ENCODE results near the gene ISM1. TPM values are rescaled to one million over a fixed set of nuclear protein-coding genes. Genes with fewer than 3 reads are reported as not detected.

The ISM1 gene
- total and polyA plus RNA-seq, 2 donors (not counting 3 experiments of a cell fraction or from before 2014, with no cell fraction given) = not detected

DNA sequence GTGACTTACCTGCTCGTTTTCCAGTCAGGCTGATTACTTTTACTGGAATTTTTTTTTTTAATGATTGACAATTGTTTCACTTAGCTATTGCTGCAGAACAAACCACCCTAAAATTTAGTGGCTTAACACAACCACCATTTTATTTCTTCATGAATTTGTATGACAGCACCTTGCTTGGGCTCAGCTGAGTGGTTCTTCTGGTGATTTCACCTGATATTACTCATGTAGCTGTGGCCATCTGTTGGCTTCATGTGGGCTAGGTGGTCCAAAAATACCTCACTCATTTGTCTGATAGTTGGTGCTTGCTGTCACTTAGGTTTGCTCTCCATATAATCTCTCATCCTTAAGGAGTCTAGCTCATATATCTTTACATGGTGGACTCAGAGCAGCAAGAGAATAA lies 5.3 kb downstream of the ISM1 start:
- dilution Hi-C loops (cut with MboI; ENCODE audit: extremely low pct_ligation_motif_present, low sequenced_read_pairs) (no loop called here), intact Hi-C loops (cut with micrococcal nuclease) (no loop called here)
- H3K4me1 ChIP-seq (ENCODE audit: control insufficient read depth, extremely low read depth, insufficient read depth, low read length) = no peaks in the 10 kb centered on the region
- TF ChIP-seq POLR2AphosphoS5 (IDR thresholded peaks at IDR 0.05; ENCODE audit: insufficient read depth, low read depth, low read length) (no peak), GATA2 (IDR thresholded peaks at IDR 0.05; ENCODE audit: insufficient read depth, insufficient read length, low read depth, low read length) (no peak), JUN (IDR thresholded peaks at IDR 0.05; ENCODE audit: borderline replicate concordance, insufficient read depth, insufficient read length, low read depth) (no peak), MYC (IDR thresholded peaks at IDR 0.05; ENCODE audit: low read depth, low read length) (no peak), FOS (IDR thresholded peaks at IDR 0.05; ENCODE audit: borderline replicate concordance, insufficient read depth, low read length) (no peak), POLR2A (IDR thresholded peaks at IDR 0.05; ENCODE audit: low read depth, low read length) (no peak), EZH2 (IDR thresholded peaks at IDR 0.05; ENCODE audit: borderline replicate concordance, low read depth, low read length, severe bottlenecking) (no peak)
- TF ChIP-seq, protein P1, sequence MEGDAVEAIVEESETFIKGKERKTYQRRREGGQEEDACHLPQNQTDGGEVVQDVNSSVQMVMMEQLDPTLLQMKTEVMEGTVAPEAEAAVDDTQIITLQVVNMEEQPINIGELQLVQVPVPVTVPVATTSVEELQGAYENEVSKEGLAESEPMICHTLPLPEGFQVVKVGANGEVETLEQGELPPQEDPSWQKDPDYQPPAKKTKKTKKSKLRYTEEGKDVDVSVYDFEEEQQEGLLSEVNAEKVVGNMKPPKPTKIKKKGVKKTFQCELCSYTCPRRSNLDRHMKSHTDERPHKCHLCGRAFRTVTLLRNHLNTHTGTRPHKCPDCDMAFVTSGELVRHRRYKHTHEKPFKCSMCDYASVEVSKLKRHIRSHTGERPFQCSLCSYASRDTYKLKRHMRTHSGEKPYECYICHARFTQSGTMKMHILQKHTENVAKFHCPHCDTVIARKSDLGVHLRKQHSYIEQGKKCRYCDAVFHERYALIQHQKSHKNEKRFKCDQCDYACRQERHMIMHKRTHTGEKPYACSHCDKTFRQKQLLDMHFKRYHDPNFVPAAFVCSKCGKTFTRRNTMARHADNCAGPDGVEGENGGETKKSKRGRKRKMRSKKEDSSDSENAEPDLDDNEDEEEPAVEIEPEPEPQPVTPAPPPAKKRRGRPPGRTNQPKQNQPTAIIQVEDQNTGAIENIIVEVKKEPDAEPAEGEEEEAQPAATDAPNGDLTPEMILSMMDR (IDR thresholded peaks at IDR 0.05; ENCODE audit: extremely low read depth in 1 of 2, insufficient read depth in 1 of 2, low read depth in 1 of 2, low read length in 2 of 2) = no peak
- TF ChIP-seq, protein P2, sequence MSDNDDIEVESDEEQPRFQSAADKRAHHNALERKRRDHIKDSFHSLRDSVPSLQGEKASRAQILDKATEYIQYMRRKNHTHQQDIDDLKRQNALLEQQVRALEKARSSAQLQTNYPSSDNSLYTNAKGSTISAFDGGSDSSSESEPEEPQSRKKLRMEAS (IDR thresholded peaks at IDR 0.05; ENCODE audit: insufficient read depth, insufficient read length) = no peak
- CTCF ChIA-PET = interaction anchor here (1.3 kb wide), 1 partner anchor 10 kb away, joined by 3 read pairs; no protein-coding TSS in a partner anchor
- FAIRE-seq = no peak
- POLR2A ChIA-PET = interaction anchor here (0.6 kb wide), 1 partner anchor 12 kb away, joined by 4 read pairs; no protein-coding TSS in a partner anchor
- no peak overlapping the region for H3K4me2 ChIP-seq (ENCODE audit: insufficient read depth, low read length)
- H3K27me3 ChIP-seq (ENCODE audit: control insufficient read depth in 2 of 2, insufficient read depth in 2 of 2, low read length in 2 of 2) = peaks cover 16 to 49% of the 10 kb centered on the region in 2 experiments
- H2AFZ ChIP-seq (ENCODE audit: low read depth, low read length) = no peak overlapping the region
- H3K27ac ChIP-seq (ENCODE audit: insufficient read depth, low read depth, low read length) = no peak overlapping the region
- no TSS peak for BruUV-seq (replicated peaks)
- no peaks in the 10 kb centered on the region for H3K79me2 ChIP-seq (ENCODE audit: control insufficient read depth, insufficient read depth, low read length)
- H4K20me1 ChIP-seq (replicated peaks; ENCODE audit: control insufficient read depth, extremely low read depth, insufficient read depth, low read length) = no peaks in the 10 kb centered on the region
- no peak overlapping the region for H3K4me3 ChIP-seq (replicated peaks in 1 of 3; ENCODE audit: insufficient read depth in 1 of 3, low read depth in 1 of 3, low read length in 3 of 3)
- H3K36me3 ChIP-seq (ENCODE audit: control insufficient read depth in 2 of 2, extremely low read depth in 1 of 2, insufficient read depth in 2 of 2, low read length in 2 of 2) = no peaks in the 10 kb centered on the region
- no peaks in the 10 kb centered on the region for H3K9me1 ChIP-seq (replicated peaks; ENCODE audit: control insufficient read depth, extremely low read depth, insufficient read depth, low read length)
- no peak overlapping the region for H3K9ac ChIP-seq (replicated peaks; ENCODE audit: extremely low read depth, insufficient read depth, low read length)
- DNase-seq (ENCODE audit: low read depth, low spot score) = no peak
- H3K9me3 ChIP-seq (replicated peaks; ENCODE audit: control insufficient read depth, insufficient read depth, low read length) = no peaks in the 10 kb centered on the region

All from endothelial cell of umbilical vein (primary cell).